Mesothelial cell of epicardium (in vitro differentiated cells): ENCODE data around the gene C6orf62. TPM values are rescaled to one million over a fixed set of nuclear protein-coding genes. Genes with fewer than 3 reads are reported as not detected.

Experiments used
- DNase-seq, 2 experiments: peaks; one replicate each; pipeline ENCODE4 v3.0.0; 2021; ENCODE audit warnings: low spot score in 2 of 2; ENCODE audit not compliant: unreplicated experiment in 2 of 2
- H3K27ac Mint-ChIP-seq: 2 replicates; pipeline ENCODE4 v1.8.0; 2021; ENCODE audit warnings: mixed read lengths
- H3K27me3 Mint-ChIP-seq: 2 replicates; pipeline ENCODE4 v1.8.0; 2021; ENCODE audit warnings: low read depth, mixed read lengths
- H3K36me3 Mint-ChIP-seq: 2 replicates; pipeline ENCODE4 v1.8.0; 2021; ENCODE audit warnings: mixed read lengths
- H3K4me1 Mint-ChIP-seq: 2 replicates; pipeline ENCODE4 v1.8.0; 2021; ENCODE audit warnings: mixed read lengths
- H3K4me3 Mint-ChIP-seq: 2 replicates; pipeline ENCODE4 v1.8.0; 2021; ENCODE audit warnings: mild to moderate bottlenecking, moderate library complexity, mixed read lengths
- H3K9me3 Mint-ChIP-seq: 2 replicates; pipeline ENCODE4 v1.8.0; 2021; ENCODE audit warnings: mixed read lengths
- total RNA-seq: library from RNA; stranded (reverse); gene quantifications from 3 replicates; pipeline ENCODE4 v1.2.1, GENCODE V29; 2021
- TF ChIP-seq, protein P1 (sequence below): fragments of 200-600 bp; sonication (generic); IDR thresholded peaks from one replicate; pipeline ENCODE4 v1.5.0; 2021; ENCODE audit warnings: antibody characterized with exemption; ENCODE audit not compliant: unreplicated experiment

The C6orf62 gene
- total RNA-seq, 1 donor from 2014 or later, result 61.9 TPM

DNA sequence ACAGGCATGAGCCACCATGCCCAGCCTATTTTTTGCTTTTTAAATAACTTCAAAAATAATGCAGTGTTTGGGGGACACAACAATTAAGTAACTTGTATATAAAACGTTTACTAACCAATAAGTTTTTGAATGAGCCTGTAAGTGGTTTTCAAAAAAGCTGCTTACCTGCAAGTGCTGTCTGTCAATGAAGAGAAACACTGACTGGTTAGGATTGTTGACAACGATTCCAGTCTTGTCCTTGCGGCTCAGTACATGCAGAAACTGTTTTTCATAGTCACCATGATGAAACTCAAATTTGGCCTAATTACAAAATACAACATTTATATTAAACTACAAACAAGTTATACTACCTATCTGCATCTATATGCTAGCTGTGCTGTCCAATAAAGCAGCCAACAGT is 10.3 kb downstream of the C6orf62 start:
- peaks cover 53% of the 10 kb centered on the region for H3K36me3 Mint-ChIP-seq
- H3K27ac Mint-ChIP-seq, result no peak overlapping the region
- no peaks in the 10 kb centered on the region for H3K4me1 Mint-ChIP-seq
- H3K9me3 Mint-ChIP-seq, result no peaks in the 10 kb centered on the region
- TF ChIP-seq, protein P1, sequence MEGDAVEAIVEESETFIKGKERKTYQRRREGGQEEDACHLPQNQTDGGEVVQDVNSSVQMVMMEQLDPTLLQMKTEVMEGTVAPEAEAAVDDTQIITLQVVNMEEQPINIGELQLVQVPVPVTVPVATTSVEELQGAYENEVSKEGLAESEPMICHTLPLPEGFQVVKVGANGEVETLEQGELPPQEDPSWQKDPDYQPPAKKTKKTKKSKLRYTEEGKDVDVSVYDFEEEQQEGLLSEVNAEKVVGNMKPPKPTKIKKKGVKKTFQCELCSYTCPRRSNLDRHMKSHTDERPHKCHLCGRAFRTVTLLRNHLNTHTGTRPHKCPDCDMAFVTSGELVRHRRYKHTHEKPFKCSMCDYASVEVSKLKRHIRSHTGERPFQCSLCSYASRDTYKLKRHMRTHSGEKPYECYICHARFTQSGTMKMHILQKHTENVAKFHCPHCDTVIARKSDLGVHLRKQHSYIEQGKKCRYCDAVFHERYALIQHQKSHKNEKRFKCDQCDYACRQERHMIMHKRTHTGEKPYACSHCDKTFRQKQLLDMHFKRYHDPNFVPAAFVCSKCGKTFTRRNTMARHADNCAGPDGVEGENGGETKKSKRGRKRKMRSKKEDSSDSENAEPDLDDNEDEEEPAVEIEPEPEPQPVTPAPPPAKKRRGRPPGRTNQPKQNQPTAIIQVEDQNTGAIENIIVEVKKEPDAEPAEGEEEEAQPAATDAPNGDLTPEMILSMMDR, result no peak
- no peak for DNase-seq
- no peak overlapping the region for H3K4me3 Mint-ChIP-seq
- no peaks in the 10 kb centered on the region for H3K27me3 Mint-ChIP-seq

- no peaks in the 10 kb centered on the region for H3K9me3 Mint-ChIP-seq
- H3K27ac Mint-ChIP-seq, result no peak overlapping the region
- H3K36me3 Mint-ChIP-seq, result peaks cover 40% of the 10 kb centered on the region
- H3K27me3 Mint-ChIP-seq, result no peaks in the 10 kb centered on the region
- no peaks in the 10 kb centered on the region for H3K4me1 Mint-ChIP-seq
- no peak for DNase-seq
- TF ChIP-seq, protein P1, result no peak
- no peak overlapping the region for H3K4me3 Mint-ChIP-seq
Measured at GRCh38 chr6:24704468-24704867, 14.5 kb downstream of the C6orf62 start.

GRCh38 chr6:24702720-24703282 is 16.2 kb downstream of the C6orf62 start:
- Mint-ChIP-seq H3K27ac (peak overlapping the region; percentile 51), H3K27me3 (no peaks in the 10 kb centered on the region), H3K9me3 (no peaks in the 10 kb centered on the region), H3K4me1 (peaks cover 1% of the 10 kb centered on the region), H3K4me3 (no peak overlapping the region), H3K36me3 (peaks cover 33% of the 10 kb centered on the region)
- TF ChIP-seq, protein P1, result no peak
- DNase-seq, result no peak

- H3K27me3 Mint-ChIP-seq, result no peaks in the 10 kb centered on the region
- no peak for DNase-seq
Measured at GRCh38 chr6:24699521-24700359, 19.2 kb downstream of the C6orf62 start.

GRCh38 chr6:24696097-24696496 is 22.9 kb downstream of the C6orf62 start:
- Mint-ChIP-seq H3K9me3 (no peaks in the 10 kb centered on the region), H3K27ac (no peak overlapping the region), H3K36me3 (peaks cover 9% of the 10 kb centered on the region), H3K4me1 (peaks cover 3% of the 10 kb centered on the region), H3K4me3 (no peak overlapping the region), H3K27me3 (no peaks in the 10 kb centered on the region)
- TF ChIP-seq, protein P1, result no peak
- DNase-seq, result no peak

More at GRCh38 chr6:24699521-24700359, 19.2 kb downstream of the C6orf62 start:
- Mint-ChIP-seq H3K4me1 (peaks cover 3% of the 10 kb centered on the region), H3K36me3 (peaks cover 11% of the 10 kb centered on the region), H3K9me3 (no peaks in the 10 kb centered on the region), H3K4me3 (no peak overlapping the region), H3K27ac (no peak overlapping the region)
- TF ChIP-seq, protein P1, result no peak
